HG03103 (cell line): ENCODE measurements around the gene PYM1.

ENCODE experiments used
- ATAC-seq: cut with Tn5 transposase; IDR thresholded peaks from one replicate; pipeline ENCODE4 v1.9.1; 2021; ENCODE audit warnings: low read depth; ENCODE audit not compliant: unreplicated experiment

Gene PYM1

GRCh38 chr12:55927588-55928502, at the start of gene PYM1:
Gene PYM1, minus strand, starts transcription at chr12:55927894. Its CDS starts 133 bp downstream, at chr12:55927761.
- ATAC-seq: no peak

DNA sequence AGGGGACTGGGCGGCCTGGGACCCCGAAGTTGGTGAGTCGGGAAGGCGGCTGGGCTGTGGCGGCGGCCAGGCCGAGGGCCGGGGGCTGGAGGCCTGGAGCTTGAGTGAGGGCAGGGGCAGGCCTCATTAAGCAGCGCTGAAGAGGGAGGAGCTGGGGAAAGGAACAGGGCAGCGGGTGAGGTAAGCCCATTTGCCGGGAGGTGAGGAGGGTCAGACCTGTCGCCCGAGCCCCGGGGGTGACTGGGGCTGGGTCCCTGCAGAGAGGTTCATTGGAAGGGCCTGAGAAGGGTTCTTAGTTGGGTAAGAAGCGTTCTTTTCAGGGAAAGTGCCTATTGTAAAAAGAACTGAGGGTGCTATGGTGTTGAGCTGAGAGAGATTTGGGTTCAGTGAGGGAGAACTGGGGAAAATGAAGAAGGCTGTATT, 46.6 kb upstream of the PYM1 start:
- peak; percentile 3 for ATAC-seq

DNA sequence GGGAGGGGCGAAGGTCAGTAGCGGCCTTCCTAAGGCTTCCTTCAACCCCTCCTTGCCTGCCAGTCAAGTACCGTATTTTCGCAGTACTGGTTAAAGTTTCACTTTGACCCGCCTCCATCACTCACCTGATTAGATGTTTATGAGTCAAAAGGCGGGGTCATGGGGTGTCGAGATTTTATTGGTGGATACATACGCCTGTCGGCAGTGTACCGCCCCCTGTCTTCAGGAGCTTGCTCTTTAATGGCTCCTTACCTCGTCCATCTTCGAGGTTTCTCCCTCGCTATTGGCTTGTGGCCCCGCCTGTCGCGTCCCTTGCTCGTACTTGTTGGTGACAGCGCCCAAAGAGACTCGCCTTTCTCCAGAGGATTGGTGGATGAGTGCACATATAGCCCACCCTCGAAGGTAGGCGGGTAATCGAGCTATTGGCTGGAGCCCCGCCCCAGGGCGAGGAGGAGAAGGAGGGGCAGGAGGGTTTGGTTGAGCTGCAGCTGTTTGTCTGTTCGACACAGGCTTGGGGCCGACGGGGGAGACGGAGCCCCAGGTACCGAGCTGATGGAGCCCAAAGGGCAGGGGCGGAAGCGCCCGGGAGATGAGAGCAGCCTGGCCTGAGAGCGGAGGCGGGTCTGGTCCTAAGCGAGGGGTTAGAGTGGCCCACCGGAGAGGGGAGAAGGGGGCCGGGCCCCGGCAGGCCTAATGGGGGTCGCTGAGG, 46.1 kb upstream of the PYM1 start, which contains the start of gene RAB5B:
TSS of gene RAB5B (plus strand) at position 480 of the 709 bp plus-strand sequence. CDS start 12,883 bp downstream, outside the sequence.
- peak; percentile 89 for ATAC-seq

DNA sequence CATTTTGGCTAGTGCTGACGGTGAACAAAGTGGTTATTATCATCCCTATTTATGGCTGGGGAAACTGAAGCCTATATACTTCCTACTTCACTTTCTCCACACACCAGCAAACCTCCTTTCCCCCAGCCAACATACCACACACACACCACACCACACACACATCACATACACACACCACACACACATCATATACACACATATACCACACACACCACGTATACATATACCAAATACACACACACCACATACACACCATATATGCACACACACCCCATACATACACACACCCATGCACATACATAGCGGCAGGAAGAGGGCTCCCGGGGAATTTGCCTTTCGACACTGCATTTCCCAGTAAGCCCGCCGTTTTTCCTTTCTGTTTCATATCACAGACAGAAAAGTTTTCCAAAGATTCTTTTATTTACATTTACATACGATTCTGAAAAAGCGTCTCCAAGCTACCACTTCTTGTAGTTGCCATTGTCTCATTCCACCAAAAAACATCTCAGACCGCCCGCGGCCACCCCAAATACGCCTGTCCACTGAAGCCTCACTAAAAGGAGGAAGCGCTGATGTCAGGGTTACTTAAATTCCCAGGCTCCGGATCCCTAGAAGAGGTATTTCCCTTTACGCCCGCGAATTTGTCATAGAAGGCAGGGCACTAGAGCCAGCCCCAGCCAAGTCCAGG, 45.4 kb upstream of the PYM1 start:
- ATAC-seq: no peak

DNA sequence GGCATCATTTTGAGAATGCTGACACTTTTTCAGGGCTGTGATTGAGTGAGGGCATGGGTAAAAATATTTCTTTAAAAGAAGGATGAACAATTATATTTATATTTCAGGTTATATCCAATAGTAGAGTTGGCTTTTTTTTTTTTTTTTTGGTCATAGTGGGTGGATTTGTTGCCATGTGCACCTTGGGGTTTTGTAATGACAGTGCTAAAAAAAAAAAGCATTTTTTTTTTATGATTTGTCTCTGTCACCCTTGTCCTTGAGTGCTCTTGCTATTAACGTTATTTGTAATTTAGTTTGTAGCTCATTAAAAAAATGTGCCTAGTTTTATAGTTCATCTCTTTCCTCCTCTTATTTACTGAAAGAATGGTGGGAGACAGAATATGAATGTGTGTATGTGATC, 44.8 kb upstream of the PYM1 start:
- ATAC-seq: no peak

- no peak for ATAC-seq
These were observed 44.3 kb upstream of the PYM1 start for GRCh38 chr12:55972042-55972441.

DNA sequence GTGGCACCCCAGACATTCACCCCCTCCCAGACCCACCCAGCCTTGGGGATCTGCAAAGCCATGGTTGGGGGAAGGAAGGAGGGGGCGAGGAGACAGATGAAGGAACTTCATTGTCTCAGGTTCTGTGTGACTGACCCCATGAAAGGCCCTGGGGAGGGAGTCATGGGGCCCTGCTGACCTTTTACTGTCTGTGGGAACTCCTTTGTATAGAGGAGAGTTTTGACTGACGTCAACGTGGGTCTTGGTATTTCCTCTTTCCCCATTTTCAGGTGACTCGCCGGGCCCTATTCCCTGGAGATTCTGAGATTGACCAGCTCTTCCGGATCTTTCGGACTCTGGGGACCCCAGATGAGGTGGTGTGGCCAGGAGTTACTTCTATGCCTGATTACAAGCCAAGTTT, 43.1 kb upstream of the PYM1 start:
- no peak for ATAC-seq

DNA sequence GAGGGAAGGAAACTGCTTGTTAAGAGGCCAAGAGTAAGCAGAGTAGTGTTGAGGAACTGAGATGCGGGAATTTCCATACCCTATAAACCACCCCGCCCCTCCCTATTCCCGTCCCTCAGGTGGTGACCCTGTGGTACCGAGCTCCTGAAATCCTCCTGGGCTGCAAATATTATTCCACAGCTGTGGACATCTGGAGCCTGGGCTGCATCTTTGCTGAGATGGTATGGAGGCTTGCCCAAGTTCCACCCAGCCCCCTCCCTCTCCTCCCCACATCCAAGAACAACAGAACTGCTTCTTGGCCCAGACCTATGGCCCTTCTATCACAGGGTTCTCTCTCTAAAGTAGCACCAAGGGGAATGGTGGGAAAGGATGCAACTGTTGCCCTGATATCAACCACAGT, 41.7 kb upstream of the PYM1 start:
- no peak for ATAC-seq

GRCh38 chr12:55966408-55967281, 39.0 kb upstream of the PYM1 start, which contains the start of gene CDK2:
Gene CDK2, plus strand, starts transcription at chr12:55966830. Its CDS starts 179 bp downstream, at chr12:55967009.
- ATAC-seq: peak; percentile 92

DNA sequence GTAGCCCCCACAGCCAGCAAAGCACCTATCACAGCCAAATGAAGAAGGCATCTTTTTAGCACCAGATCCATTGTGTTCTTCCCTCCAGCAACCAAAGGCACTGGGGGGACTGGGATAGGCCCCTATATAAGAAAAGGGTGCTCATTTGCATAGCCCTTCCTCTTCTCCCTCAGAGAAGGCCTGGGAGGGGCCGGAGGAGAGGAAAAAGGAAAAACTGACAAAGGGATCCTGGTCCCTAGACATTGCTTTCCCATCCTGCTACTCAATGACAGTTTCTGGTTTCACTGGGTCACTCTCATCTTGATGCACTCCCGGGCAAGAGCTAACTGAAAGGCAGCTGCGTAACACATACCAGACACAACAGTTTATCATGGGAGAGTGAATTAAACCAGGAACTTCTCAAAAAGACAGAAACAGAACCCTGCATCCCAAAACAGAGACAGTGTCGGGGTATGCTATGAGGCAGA, 38.3 kb upstream of the PYM1 start, which contains the start of gene PMEL:
TSS of gene PMEL (minus strand) at position 102 of the 467 bp plus-strand sequence. CDS start at position 71, 31 bp downstream.
- no peak for ATAC-seq

DNA sequence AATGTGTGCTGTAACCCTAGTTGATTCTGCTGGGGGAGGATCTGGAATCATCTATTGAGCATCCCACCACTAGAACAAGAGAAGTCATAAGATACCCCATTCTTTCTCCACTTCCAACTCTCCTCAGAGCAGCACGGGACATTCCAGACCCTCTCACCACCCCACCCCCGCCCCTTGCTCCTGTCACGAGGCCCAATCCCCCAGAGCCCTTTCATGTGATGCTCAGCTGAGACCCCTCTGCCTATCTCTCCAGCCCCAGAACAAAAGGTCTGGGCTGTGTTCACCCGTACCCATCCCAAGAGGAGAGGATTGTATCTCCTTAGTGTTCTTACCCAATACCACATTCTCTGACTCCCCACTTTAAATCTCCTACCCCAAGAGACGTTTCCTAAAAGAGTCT, 37.5 kb upstream of the PYM1 start:
- no peak for ATAC-seq

GRCh38 chr12:55963760-55964159, 36.1 kb upstream of the PYM1 start:
- ATAC-seq: no peak

DNA sequence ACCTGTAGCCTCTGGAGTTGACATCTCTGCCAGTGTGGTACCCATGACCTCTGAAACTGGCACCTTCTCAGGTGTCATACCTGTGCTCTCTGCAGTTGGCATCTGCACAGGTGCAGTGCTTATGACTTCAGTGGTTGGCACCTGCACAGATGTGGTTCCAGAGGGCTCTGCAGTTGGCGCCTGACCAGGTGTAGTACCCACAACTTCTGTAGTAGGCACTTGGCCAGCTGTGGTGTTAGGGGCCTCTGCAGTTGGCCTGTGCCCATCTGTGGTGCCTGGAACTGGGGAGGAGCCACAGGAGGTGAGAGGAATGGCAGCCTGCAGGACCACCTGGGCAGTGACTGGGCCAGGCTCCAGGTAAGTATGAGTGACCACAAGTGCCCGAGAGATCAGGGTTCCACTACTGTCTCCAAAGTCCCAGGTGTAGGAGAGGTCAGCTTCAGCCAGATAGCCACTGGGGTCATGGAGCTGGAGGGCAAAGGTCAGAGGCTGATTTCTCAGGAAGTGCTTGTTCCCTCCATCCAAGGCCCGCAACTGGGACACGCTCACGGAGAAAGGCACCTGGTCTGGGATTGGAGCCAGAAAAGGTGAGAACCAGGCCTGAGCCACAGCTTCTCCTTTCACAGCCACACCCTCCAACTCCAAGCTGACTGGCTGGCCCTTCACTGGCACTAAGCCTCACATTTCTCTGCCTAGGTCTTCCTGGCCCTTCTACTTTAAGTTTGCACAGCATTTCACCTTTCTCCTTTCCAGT, 29.6 kb upstream of the PYM1 start:
- no peak for ATAC-seq

GRCh38 chr12:55955800-55956508, 28.3 kb upstream of the PYM1 start:
- ATAC-seq: no peak

DNA sequence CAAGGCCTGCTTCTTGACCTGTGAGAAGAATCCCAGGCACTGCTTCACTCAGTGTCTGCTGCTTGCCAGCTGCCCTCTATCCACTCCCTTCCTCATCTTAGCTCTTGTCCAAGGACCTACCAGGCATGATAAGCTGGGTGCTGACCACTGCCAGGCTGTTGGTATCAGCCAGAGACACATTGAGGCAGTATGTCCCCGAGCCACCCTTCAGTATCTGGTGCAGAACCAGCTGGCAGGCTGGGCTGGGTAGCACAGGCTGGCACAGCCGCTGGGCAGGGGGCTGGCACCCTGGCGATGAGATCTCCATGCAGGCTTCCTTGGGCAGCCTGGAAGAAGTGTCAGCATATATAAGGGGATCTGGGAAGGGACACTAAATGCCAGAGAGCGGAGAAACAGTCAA, 27.6 kb upstream of the PYM1 start:
- ATAC-seq: no peak

DNA sequence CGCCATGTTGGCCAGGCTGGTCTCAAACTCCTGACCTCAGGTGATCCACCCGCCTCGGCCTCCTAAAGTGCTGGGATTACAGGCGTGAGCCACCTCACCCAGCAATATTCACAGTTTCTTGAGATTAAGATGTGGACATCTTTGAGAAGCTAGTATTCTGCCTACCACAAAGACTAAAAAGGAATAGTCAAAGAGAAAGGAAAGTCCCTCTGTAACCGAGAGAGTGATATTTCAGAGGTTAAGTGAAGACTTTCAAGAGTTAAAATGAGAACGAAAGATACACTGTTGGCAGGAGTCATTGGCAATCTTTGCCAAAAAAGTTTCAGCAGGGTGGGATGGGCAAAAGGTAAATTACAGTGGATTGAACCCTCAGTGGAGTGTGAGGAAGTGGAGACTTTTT, 18.9 kb upstream of the PYM1 start:
- ATAC-seq: no peak

- ATAC-seq: no peak
These were observed 15.0 kb upstream of the PYM1 start for GRCh38 chr12:55942577-55943136.

DNA sequence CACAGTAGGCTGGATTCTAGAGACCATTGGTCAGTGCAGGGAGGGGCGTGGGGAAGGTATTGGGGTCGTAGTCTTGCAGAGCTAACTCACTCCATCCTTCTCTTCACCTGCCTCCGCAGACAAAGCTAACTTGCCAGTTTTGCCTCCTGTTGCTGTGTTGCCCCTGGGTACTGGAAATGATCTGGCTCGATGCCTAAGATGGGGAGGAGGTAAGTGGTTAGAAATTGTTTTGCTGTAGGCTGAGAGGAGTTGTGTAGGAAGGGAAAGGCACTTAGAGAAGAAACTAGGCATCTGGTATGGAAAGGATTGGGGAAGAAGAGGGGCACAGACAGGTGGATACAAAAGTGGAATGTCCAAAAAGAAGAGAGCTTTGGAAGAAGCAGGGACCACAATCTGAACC, 14.4 kb upstream of the PYM1 start:
- ATAC-seq: no peak
